HEK293 (cell line): ENCODE results near the gene PLEKHD1.
"Not testable (repeated sequence)": the region's sequence is repeated elsewhere in the genome, so short reads cannot be mapped to it uniquely, and the experiment has no call there.

Experiments
- CTCF ChIA-PET: fragments of 350-600 bp; formaldehyde crosslinking; extraction: SDS; loops from one replicate; lab custom pipeline; 2021; ENCODE audit warnings: antibody characterized with exemption; lab: Yijun Ruan, JAX
- POLR2A ChIA-PET: fragments of 300-600 bp; formaldehyde crosslinking; extraction: SDS; loops from one replicate; lab custom pipeline; 2020; ENCODE audit warnings: antibody characterized with exemption, inconsistent platforms; lab: Yijun Ruan, JAX
- H3K27ac ChIP-seq: fragments of 200-500 bp; sonication (Bioruptor generic); 2 replicates; pipeline ENCODE4 v1.5.1; 2014; ENCODE audit warnings: low read depth, low read length, control low read depth, inconsistent platforms; ENCODE audit errors: extremely low read depth
- H3K36me3 ChIP-seq, 2 experiments: fragments of 200-500 bp in 1 of 2; sonication (Bioruptor generic) in 1 of 2; 1 replicate in 1 of 2; 2 replicates in 1 of 2; pipeline ENCODE4 v1.5.1; 2014 to 2017; ENCODE audit warnings: inconsistent platforms in 2 of 2, low read length in 2 of 2; ENCODE audit not compliant: control insufficient read depth in 2 of 2, insufficient read depth in 1 of 2
- H3K4me1 ChIP-seq: fragments of 200-500 bp; sonication (Bioruptor generic); 2 replicates; pipeline ENCODE4 v1.5.1; 2014; ENCODE audit warnings: mild to moderate bottlenecking, low read length, inconsistent platforms; ENCODE audit not compliant: control insufficient read depth, insufficient read depth
- H3K4me3 ChIP-seq: 2 replicates; pipeline ENCODE4 v1.5.1; 2011; ENCODE audit warnings: low read depth, mild to moderate bottlenecking, control low read depth, low read length, moderate library complexity
- H3K9me3 ChIP-seq: fragments of 200-500 bp; sonication (Bioruptor generic); 2 replicates; pipeline ENCODE4 v1.5.1; 2014; ENCODE audit warnings: low read depth, low read length, inconsistent platforms; ENCODE audit not compliant: control insufficient read depth, insufficient read depth
- ZNF19 ChIP-seq: fragments of 450-650 bp; formaldehyde crosslinking; IDR thresholded peaks from 2 replicates; pipeline ENCODE4; 2016; ENCODE audit warnings: missing biosample characterization, missing genetic modification characterization, low read depth
- ZNF302 ChIP-seq: fragments of 450-650 bp; formaldehyde crosslinking; IDR thresholded peaks from 2 replicates; pipeline ENCODE4 v1.5.1; 2016; ENCODE audit warnings: missing biosample characterization, missing genetic modification characterization, low read depth
- ZNF335 ChIP-seq: fragments of 450-650 bp; formaldehyde crosslinking; conservative IDR thresholded peaks from 2 replicates; pipeline ENCODE4 v1.5.1; 2016; ENCODE audit warnings: missing biosample characterization, missing genetic modification characterization
- ZNF394 ChIP-seq: fragments of 450-650 bp; formaldehyde crosslinking; IDR thresholded peaks from 2 replicates; pipeline ENCODE4 v1.5.1; 2016; ENCODE audit warnings: missing biosample characterization, missing genetic modification characterization, mild to moderate bottlenecking, moderate library complexity, borderline replicate concordance
- ZNF585B ChIP-seq: fragments of 450-650 bp; formaldehyde crosslinking; IDR thresholded peaks from 2 replicates; pipeline ENCODE4 v1.5.1; 2016; ENCODE audit warnings: missing biosample characterization, missing genetic modification characterization
- ZNF600 ChIP-seq: fragments of 450-650 bp; formaldehyde crosslinking; IDR thresholded peaks from 2 replicates; pipeline ENCODE4 v1.5.1; 2016; ENCODE audit warnings: missing biosample characterization, missing genetic modification characterization
- TF ChIP-seq, protein P1 (sequence below): fragments of 450-650 bp; formaldehyde crosslinking; IDR thresholded peaks from 2 replicates; pipeline ENCODE4 v1.5.1; 2016; ENCODE audit warnings: missing biosample characterization, missing genetic modification characterization, borderline replicate concordance
- TF ChIP-seq, protein P2 (sequence below): fragments of 450-650 bp; formaldehyde crosslinking; IDR thresholded peaks from 2 replicates; pipeline ENCODE4 v1.5.1; 2016; ENCODE audit warnings: missing biosample characterization, missing genetic modification characterization

The PLEKHD1 gene

GRCh38 chr14:69473260-69473659, 11.3 kb upstream of the PLEKHD1 start (continued):
- TF ChIP-seq, protein P1, sequence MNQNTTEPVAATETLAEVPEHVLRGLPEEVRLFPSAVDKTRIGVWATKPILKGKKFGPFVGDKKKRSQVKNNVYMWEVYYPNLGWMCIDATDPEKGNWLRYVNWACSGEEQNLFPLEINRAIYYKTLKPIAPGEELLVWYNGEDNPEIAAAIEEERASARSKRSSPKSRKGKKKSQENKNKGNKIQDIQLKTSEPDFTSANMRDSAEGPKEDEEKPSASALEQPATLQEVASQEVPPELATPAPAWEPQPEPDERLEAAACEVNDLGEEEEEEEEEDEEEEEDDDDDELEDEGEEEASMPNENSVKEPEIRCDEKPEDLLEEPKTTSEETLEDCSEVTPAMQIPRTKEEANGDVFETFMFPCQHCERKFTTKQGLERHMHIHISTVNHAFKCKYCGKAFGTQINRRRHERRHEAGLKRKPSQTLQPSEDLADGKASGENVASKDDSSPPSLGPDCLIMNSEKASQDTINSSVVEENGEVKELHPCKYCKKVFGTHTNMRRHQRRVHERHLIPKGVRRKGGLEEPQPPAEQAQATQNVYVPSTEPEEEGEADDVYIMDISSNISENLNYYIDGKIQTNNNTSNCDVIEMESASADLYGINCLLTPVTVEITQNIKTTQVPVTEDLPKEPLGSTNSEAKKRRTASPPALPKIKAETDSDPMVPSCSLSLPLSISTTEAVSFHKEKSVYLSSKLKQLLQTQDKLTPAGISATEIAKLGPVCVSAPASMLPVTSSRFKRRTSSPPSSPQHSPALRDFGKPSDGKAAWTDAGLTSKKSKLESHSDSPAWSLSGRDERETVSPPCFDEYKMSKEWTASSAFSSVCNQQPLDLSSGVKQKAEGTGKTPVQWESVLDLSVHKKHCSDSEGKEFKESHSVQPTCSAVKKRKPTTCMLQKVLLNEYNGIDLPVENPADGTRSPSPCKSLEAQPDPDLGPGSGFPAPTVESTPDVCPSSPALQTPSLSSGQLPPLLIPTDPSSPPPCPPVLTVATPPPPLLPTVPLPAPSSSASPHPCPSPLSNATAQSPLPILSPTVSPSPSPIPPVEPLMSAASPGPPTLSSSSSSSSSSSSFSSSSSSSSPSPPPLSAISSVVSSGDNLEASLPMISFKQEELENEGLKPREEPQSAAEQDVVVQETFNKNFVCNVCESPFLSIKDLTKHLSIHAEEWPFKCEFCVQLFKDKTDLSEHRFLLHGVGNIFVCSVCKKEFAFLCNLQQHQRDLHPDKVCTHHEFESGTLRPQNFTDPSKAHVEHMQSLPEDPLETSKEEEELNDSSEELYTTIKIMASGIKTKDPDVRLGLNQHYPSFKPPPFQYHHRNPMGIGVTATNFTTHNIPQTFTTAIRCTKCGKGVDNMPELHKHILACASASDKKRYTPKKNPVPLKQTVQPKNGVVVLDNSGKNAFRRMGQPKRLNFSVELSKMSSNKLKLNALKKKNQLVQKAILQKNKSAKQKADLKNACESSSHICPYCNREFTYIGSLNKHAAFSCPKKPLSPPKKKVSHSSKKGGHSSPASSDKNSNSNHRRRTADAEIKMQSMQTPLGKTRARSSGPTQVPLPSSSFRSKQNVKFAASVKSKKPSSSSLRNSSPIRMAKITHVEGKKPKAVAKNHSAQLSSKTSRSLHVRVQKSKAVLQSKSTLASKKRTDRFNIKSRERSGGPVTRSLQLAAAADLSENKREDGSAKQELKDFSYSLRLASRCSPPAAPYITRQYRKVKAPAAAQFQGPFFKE (tag by site-specific recombination): no peak
- TF ChIP-seq, all 188 proteins: peak for 0

GRCh38 chr14:69473946-69474345, 10.6 kb upstream of the PLEKHD1 start:
- no peaks in the 10 kb centered on the region for H3K36me3 ChIP-seq
- no peak overlapping the region for H3K4me3 ChIP-seq
- H3K4me1 ChIP-seq: no peaks in the 10 kb centered on the region
- POLR2A ChIA-PET: no interaction called here
- CTCF ChIA-PET: interaction anchor here (0.7 to 1.3 kb wide), 4 partner anchors 9 to 458 kb away, joined by 3 to 6 read pairs (median 4); no protein-coding TSS in a partner anchor
- no peaks in the 10 kb centered on the region for H3K9me3 ChIP-seq
- TF ChIP-seq ZNF600 (tag by site-specific recombination): no peak
- no peak for TF ChIP-seq ZNF302 (tag by site-specific recombination)
- TF ChIP-seq ZNF585B (tag by site-specific recombination): no peak
- TF ChIP-seq, protein P2, sequence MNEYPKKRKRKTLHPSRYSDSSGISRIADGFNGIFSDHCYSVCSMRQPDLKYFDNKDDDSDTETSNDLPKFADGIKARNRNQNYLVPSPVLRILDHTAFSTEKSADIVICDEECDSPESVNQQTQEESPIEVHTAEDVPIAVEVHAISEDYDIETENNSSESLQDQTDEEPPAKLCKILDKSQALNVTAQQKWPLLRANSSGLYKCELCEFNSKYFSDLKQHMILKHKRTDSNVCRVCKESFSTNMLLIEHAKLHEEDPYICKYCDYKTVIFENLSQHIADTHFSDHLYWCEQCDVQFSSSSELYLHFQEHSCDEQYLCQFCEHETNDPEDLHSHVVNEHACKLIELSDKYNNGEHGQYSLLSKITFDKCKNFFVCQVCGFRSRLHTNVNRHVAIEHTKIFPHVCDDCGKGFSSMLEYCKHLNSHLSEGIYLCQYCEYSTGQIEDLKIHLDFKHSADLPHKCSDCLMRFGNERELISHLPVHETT (tag by site-specific recombination): no peak
- TF ChIP-seq, all 188 proteins: peak for 0
- no peak overlapping the region for H3K27ac ChIP-seq

- Histone ChIP-seq H3K36me3 (no peaks in the 10 kb centered on the region), H3K4me3 (no peak overlapping the region), H3K9me3 (no peaks in the 10 kb centered on the region), H3K27ac (no peak overlapping the region), H3K4me1 (no peaks in the 10 kb centered on the region)
- ChIA-PET CTCF (interaction anchor here (0.6 to 2.2 kb wide), 12 partner anchors 11 to 1211 kb away, joined by 3 to 16 read pairs (median 4); no protein-coding TSS in a partner anchor), POLR2A (no interaction called here)
- no peak for TF ChIP-seq ZNF19 (tag by site-specific recombination)
- peak; percentile 15; the same call in 1 of the 2 replicates for TF ChIP-seq ZNF394
- peak; percentile 76 for TF ChIP-seq ZNF335 (tag by site-specific recombination)
Measured at GRCh38 chr14:69475194-69475818, 9.2 kb upstream of the PLEKHD1 start.

DNA sequence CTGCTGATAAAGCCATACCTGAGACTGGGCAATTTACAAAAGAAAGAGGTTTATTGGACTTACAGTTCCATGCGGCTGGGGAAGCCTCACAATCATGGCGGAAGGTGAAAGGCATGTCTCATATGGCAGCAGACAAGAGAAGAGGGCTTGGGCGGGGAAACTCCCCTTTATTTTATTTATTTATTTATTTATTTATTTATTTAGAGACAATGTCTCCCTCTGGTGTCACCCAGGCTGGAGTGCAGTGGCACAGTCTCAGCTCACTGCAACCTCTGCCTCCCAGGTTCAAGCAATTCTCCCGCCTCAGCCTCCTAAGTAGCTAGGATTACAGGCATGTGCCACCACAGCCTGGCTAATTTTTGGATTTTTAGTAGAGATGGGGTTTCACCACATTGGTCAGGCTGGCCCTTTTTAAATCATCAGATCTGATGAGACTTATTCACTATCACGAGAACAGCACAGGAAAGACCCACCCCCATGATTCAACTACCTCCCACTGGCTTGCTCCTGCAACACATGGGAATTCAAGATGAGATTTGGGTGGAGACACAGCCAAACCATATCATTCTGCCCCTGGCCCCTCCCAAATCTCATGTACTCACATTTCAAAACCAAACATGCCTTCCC, 7.6 kb upstream of the PLEKHD1 start:
- H3K4me3 ChIP-seq, POLR2A ChIA-PET, H3K36me3 ChIP-seq, H3K4me1 ChIP-seq, H3K27ac ChIP-seq, H3K9me3 ChIP-seq: not testable (repeated sequence)
- CTCF ChIA-PET: interaction anchor here (0.6 to 0.8 kb wide), 4 partner anchors 12 to 22 kb away, joined by 3 to 8 read pairs (median 4); no protein-coding TSS in a partner anchor
